Measurements from ENCODE around the gene PSMD9. TPM values are rescaled to one million over a fixed set of nuclear protein-coding genes. Genes with fewer than 3 reads are reported as not detected.

PSMD9 gene
- total RNA-seq, 2 experiments from 2014 or later: 62.3 to 70.6 TPM

DNA sequence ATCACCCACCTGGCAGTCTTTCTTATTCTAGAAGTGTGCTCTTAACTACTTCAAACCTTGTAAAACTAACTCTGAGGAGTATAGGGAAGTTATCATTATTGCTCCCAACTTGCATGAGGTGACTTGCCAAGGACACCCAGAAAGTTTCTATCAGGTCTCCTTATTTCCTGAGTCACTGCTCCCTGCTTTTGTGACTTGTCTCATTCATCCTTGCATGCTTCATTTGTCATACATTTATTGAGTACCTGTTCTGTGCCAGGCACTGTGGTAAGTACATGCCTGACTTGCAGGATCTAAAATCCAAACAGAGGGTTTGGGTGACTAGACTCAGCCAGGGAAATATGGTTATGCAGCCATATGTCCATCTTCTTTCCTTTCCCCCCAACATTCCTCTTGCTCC lies 55.3 kb downstream of the PSMD9 start:
- no peak for ATAC-seq
- Mint-ChIP-seq H3K36me3 (ENCODE audit: low read depth) (no peaks in the 10 kb centered on the region), H3K27me3 (ENCODE audit: low read depth) (no peaks in the 10 kb centered on the region), H3K27ac (no peak overlapping the region), H3K9me3 (ENCODE audit: insufficient read depth) (no peaks in the 10 kb centered on the region), H3K4me1 (ENCODE audit: low read depth) (peaks cover 4% of the 10 kb centered on the region), H3K4me3 (no peak overlapping the region)
- POLR2A ChIA-PET: no interaction called here
- no peak for DNase-seq
- CTCF ChIA-PET: no interaction called here

DNA sequence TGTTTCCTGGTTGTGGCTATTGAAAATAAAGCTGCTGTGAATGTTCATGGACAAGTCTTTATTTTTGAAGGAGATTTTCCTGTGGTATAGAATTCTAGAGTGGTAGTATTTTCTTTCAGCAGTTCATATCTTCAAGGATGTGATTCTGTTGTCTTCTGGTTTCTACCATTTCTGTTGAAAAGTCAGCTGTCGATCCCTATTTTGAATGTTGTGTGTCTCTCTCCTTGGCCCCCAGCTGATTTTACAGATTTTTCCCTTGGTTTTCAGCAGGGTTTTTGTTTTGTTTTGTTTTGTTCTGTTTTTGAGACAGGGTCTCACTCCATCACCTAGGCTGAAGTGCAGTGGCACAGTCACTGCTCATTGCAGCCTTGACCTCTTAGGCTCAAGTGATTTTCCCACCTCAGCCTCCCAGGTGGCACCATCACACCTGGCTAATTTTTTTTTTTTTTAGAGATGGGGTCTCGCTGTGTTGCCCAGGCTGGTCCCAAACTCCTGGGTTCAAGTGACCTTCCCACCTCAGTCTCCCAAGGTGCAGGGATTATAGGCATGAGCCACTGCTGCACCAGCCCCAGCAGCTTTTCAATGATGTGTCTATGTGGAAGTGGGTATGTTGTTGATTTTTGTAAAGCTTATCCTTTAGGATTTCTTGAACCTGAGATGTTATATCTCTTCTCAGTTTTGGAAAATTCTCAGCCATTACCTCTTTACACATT lies 57.9 kb downstream of the PSMD9 start:
- no peaks in the 10 kb centered on the region for H3K36me3 Mint-ChIP-seq (ENCODE audit: low read depth)
- H3K27me3 Mint-ChIP-seq (ENCODE audit: low read depth): no peaks in the 10 kb centered on the region
- ChIA-PET POLR2A (interaction anchor here (0.6 kb wide), 1 partner anchor 27 kb away, joined by 3 read pairs; no protein-coding TSS in a partner anchor), CTCF (interaction anchor here (1.1 kb wide), 1 partner anchor 13 kb away, joined by 3 read pairs; no protein-coding TSS in a partner anchor)
- ATAC-seq (no peak), DNase-seq (no peak)
- H3K4me1 Mint-ChIP-seq (ENCODE audit: low read depth): no peaks in the 10 kb centered on the region
- H3K9me3 Mint-ChIP-seq (ENCODE audit: insufficient read depth): no peaks in the 10 kb centered on the region
- H3K4me3 Mint-ChIP-seq: no peak overlapping the region
- no peak overlapping the region for H3K27ac Mint-ChIP-seq

DNA sequence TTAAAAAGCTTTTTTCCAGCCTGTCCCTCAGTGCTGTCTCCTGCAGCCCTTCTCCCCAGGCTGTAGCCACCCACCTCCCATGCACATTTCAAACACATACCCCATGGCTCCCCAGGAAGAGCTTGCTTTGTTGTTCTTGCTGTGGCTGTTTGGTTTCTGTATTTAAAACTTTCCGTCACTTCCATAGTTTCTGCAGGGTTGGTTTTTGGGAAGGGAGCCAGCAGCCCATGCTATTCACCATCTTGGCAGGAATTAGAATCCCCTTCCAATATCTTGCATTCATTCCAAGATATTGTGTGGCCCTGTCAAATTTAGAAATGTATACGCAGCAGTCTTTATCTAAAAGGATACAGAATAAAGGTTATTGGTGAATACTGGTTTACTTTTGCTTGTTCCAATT lies 59.4 kb downstream of the PSMD9 start:
- DNase-seq (no peak), ATAC-seq (no peak)
- ChIA-PET CTCF (interaction anchor here (0.8 kb wide), 1 partner anchor 9 kb away, joined by 3 read pairs; no protein-coding TSS in a partner anchor), POLR2A (no interaction called here)
- H3K4me3 Mint-ChIP-seq: no peak overlapping the region
- no peak overlapping the region for H3K27ac Mint-ChIP-seq
- no peaks in the 10 kb centered on the region for H3K4me1 Mint-ChIP-seq (ENCODE audit: low read depth)
- peaks cover 5% of the 10 kb centered on the region for H3K27me3 Mint-ChIP-seq (ENCODE audit: low read depth)
- no peaks in the 10 kb centered on the region for H3K9me3 Mint-ChIP-seq (ENCODE audit: insufficient read depth)
- no peaks in the 10 kb centered on the region for H3K36me3 Mint-ChIP-seq (ENCODE audit: low read depth)

DNA sequence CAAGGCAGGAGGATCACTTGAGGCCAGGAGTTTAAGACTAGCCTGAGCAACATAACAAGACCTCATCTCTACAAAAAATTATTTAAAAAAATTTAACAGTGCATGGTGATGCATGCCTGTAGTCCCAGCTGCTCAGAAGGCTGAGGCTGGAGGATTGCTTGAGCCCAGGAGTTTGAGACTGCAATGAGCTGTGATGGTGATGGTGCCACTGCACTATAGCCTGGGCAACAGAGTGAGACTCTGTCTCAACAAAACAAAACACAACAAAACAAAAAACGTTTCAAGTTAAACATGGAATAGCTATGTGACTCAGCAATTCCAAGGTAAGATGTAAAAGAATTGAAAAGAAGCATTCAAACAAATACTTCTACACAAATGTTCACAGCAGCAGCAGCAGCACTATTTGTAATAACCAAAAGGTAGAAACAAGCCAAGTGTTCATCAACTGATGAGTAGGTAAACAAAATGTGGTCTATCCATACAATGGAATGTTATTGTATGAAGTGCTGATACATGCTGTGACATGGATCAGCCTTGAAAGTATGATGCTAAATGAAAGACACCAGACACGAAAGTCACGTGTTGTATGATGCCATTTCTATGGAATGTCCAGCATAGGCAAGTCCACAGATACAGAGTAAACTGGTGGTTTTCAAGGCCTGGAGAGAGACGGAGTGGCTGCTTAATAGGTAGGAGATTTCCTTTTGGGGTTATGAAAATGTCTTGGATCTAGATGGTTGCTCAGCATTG lies 61.2 kb downstream of the PSMD9 start:
- Mint-ChIP-seq H3K9me3 (ENCODE audit: insufficient read depth) (no peaks in the 10 kb centered on the region), H3K4me1 (ENCODE audit: low read depth) (no peaks in the 10 kb centered on the region), H3K4me3 (no peak overlapping the region), H3K36me3 (ENCODE audit: low read depth) (no peaks in the 10 kb centered on the region), H3K27me3 (ENCODE audit: low read depth) (peaks cover 11% of the 10 kb centered on the region), H3K27ac (no peak overlapping the region)
- ATAC-seq (no peak), DNase-seq (no peak)
- CTCF ChIA-PET: no interaction called here
- POLR2A ChIA-PET: no interaction called here

DNA sequence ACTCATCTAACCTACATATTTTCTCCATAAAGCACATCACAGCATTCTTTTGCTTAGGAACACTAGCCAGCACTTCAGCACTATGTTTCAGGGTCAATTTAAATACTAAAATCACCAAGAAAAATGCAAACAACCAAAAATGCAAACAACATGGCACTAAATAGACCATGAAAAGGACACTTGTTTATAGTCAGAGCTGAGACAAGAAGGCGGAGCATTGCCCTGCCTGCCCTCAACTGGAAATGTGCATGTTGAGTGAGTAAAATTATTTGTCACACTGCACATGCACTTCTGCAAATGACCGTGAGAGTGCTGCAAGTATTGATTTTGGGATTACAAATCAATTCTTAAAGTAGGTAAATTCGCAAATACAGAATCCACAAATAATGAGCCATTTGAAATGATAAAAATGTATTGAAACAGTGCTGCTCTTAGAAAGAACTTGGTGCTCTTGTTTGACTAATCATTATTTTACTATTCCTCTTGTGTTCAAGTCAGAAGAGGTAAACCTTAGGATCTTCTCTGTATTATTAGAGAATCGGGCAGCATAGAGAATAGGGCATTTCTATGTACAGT lies 64.6 kb downstream of the PSMD9 start:
- H3K36me3 Mint-ChIP-seq (ENCODE audit: low read depth): no peaks in the 10 kb centered on the region
- CTCF ChIA-PET: no interaction called here

DNA sequence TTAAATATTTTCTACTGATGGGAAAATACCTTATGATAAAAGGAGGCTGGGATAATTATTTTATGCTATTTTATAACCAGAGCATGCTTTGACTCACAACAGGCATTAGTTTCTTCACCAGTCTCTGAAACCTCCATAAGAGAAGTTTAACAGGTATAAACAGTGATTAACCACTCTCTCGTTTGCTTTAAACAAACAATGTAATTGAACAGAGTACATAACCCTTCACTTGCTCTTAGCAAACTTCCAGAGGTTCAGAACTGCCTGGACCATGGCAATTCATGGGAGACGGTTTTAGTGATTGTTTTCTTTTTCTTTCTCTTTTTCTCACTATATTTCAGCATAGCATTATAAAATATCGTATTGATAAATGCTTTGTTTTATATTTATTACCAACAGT lies 65.1 kb downstream of the PSMD9 start:
- H3K4me3 Mint-ChIP-seq: no peak overlapping the region
- POLR2A ChIA-PET: no interaction called here
- CTCF ChIA-PET: no interaction called here

More for the DNA sequence above, 64.6 kb downstream of the PSMD9 start:
- no peaks in the 10 kb centered on the region for H3K4me1 Mint-ChIP-seq (ENCODE audit: low read depth)
- ATAC-seq: no peak
- DNase-seq: no peak
- H3K27ac Mint-ChIP-seq: no peak overlapping the region
- no peak overlapping the region for H3K4me3 Mint-ChIP-seq
- POLR2A ChIA-PET: no interaction called here
- no peaks in the 10 kb centered on the region for H3K9me3 Mint-ChIP-seq (ENCODE audit: insufficient read depth)
- peaks cover 11% of the 10 kb centered on the region for H3K27me3 Mint-ChIP-seq (ENCODE audit: low read depth)

DNA sequence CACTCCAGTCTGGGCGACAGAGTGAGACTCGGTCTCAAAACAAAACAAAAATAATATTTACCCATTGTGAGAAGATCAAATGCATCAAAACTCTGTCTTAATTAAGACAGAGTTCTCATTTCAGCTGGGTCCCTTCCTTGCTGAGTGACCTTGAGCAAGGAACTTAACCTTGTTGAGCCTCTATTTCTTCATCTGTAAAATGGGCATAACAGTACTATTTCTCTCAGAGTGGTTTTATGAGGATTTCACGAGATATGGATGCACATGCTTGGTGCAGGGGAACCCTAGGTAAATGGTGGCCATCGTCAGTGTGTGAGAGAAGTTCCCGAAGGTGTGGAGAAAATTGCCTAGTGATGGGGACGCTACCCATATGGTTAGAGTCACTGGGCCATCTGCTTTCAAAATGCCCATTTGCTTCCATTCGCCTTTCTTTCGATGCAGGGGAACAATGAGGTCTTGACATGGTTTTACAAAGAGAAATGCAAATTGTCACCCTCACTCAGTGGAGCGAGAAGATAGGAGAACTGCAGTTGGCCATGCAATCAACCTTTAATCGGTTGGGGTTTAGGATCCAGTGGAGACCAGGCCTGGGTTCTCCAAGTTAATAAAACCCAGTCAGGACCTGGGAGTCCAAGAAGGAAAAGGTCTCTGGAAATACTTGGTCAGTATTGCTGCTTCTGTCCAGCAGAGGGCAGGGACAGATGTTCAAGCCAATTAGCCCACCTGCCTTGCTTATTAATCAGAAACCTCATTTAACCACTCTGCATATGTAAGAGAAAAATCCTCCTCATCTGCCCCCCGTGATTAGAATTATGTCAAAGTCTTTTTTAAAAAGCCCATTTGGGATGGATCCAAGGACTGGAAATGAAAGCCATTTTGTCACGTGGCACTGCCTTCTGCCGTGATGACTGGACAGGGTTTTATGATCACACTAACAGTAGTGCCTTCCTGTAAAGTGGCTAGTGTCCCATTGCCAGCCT lies 67.0 kb downstream of the PSMD9 start:
- Mint-ChIP-seq H3K27me3 (ENCODE audit: low read depth) (peaks cover 11% of the 10 kb centered on the region), H3K4me3 (no peak overlapping the region), H3K36me3 (ENCODE audit: low read depth) (no peaks in the 10 kb centered on the region), H3K27ac (no peak overlapping the region), H3K9me3 (ENCODE audit: insufficient read depth) (no peaks in the 10 kb centered on the region), H3K4me1 (ENCODE audit: low read depth) (no peaks in the 10 kb centered on the region)
- POLR2A ChIA-PET: no interaction called here
- DNase-seq: no peak
- ATAC-seq: no peak
- CTCF ChIA-PET: no interaction called here

More for the DNA sequence above, 65.1 kb downstream of the PSMD9 start:
- H3K27ac Mint-ChIP-seq: no peak overlapping the region
- peaks cover 11% of the 10 kb centered on the region for H3K27me3 Mint-ChIP-seq (ENCODE audit: low read depth)
- H3K9me3 Mint-ChIP-seq (ENCODE audit: insufficient read depth): no peaks in the 10 kb centered on the region
- no peaks in the 10 kb centered on the region for H3K4me1 Mint-ChIP-seq (ENCODE audit: low read depth)
- DNase-seq (no peak), ATAC-seq (no peak)
- H3K36me3 Mint-ChIP-seq (ENCODE audit: low read depth): no peaks in the 10 kb centered on the region

DNA sequence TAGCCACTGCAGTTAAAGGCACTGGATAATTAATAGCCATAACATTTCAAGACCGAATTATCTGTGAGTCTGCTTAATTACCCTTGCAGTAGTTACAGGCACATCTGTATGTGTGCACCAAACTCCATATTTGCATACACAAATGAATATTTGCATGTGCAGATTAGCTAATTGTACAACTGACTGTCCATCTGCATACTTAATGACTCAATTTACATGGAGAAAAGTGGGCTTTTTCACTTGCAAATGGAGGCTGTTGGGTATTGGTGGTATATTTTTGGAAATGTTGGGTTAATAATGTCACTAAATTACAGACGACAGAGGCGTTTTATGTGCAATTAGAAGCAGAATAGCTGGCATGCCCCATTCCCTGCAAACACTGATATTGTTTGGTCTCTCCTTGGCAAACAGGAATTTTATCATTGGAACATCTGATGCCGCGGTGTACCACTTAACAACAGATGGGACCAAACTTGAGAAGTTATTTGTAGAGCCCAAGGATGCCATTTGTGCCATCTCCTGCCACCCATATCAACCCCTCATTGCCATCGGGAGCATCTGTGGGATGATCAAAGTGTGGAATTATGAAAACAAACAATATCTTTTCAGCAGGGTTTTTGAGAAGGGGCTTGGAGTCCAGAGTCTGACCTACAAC lies 69.4 kb downstream of the PSMD9 start:
- DNase-seq (no peak), ATAC-seq (no peak)
- H3K27ac Mint-ChIP-seq: no peak overlapping the region
- H3K36me3 Mint-ChIP-seq (ENCODE audit: low read depth): no peaks in the 10 kb centered on the region
- no peaks in the 10 kb centered on the region for H3K4me1 Mint-ChIP-seq (ENCODE audit: low read depth)
- H3K4me3 Mint-ChIP-seq: no peak overlapping the region
- ChIA-PET POLR2A (no interaction called here), CTCF (no interaction called here)
- H3K27me3 Mint-ChIP-seq (ENCODE audit: low read depth): peaks cover 6% of the 10 kb centered on the region
- no peaks in the 10 kb centered on the region for H3K9me3 Mint-ChIP-seq (ENCODE audit: insufficient read depth)

DNA sequence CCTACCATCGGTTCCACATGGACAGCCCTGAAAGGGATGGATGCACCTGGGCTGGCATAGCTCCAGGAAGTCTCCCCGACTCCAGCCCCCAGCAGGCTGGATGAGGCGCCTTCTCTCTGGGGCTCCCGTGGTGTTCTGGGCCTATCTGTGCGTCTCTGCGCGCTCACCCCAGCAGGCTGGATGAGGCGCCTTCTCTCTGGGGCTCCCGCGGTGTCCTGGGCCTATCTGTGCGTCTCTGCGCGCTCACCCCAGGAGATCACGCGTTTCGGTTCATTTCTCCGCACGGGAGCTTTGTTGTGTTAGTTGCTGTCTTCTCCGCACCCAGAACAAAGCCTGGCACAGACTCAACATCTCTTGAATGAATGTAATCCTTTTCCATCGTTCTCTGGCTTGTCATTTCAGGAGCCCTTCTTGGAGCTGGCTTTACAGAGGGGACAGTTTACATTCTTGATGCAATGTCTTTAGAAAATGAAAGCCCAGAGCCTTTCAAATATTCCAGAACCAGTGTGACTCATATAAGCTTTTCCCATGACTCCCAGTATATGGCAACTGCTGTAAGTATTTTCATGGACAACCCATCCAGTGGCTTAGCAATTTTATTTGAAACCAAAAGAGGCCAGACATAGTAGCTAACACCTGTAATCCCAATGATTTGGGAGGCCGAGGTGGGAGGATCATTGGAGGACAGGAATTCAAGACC lies 70.1 kb downstream of the PSMD9 start:
- Mint-ChIP-seq H3K9me3 (ENCODE audit: insufficient read depth) (no peaks in the 10 kb centered on the region), H3K27me3 (ENCODE audit: low read depth) (peaks cover under 1% of the 10 kb centered on the region), H3K4me1 (ENCODE audit: low read depth) (no peaks in the 10 kb centered on the region), H3K4me3 (no peak overlapping the region), H3K27ac (no peak overlapping the region), H3K36me3 (ENCODE audit: low read depth) (no peaks in the 10 kb centered on the region)
- CTCF ChIA-PET: interaction anchor here (1.6 kb wide), 1 partner anchor 12 kb away, joined by 3 read pairs; no protein-coding TSS in a partner anchor
- ATAC-seq: no peak
- no peak for DNase-seq
- POLR2A ChIA-PET: no interaction called here

DNA sequence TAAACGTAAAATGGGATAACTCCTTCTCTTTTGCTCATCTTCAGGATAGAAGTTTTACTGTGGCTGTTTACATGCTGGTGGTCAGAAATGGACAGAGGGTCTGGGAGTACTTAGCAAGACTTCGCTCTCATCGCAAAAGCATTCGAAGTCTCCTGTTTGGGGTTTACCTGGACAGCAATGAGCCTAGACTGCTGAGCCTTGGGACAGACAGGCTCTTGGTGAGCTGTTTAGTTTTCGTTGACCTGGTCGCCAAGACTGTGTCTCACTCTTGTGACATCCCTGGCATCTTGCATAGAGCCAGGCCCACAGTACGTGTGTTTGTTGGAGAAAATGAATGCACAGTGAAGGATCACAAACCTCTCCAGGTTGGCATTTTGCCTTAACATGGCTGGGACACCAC lies 72.0 kb downstream of the PSMD9 start:
- no peaks in the 10 kb centered on the region for H3K27me3 Mint-ChIP-seq (ENCODE audit: low read depth)
- H3K36me3 Mint-ChIP-seq (ENCODE audit: low read depth): no peaks in the 10 kb centered on the region
- no peak overlapping the region for H3K4me3 Mint-ChIP-seq
- POLR2A ChIA-PET: no interaction called here
- H3K4me1 Mint-ChIP-seq (ENCODE audit: low read depth): no peaks in the 10 kb centered on the region
- no peak for ATAC-seq
- DNase-seq: no peak
- H3K27ac Mint-ChIP-seq: no peak overlapping the region
- CTCF ChIA-PET: no interaction called here
- no peaks in the 10 kb centered on the region for H3K9me3 Mint-ChIP-seq (ENCODE audit: insufficient read depth)

Data from activated CD8-positive, alpha-beta T cell treated with anti-CD3 and anti-CD28 coated beads, Interleukin-2, amount 10 ng/mL, durations not matched to agents 7 days and 5 days (primary cell).